Mucosa of rectum (tissue), 2 donors: ENCODE data around the gene STAG1.
"Not testable (repeated sequence)": the region's sequence is repeated elsewhere in the genome, so short reads cannot be mapped to it uniquely, and the experiment has no call there.

Experiments used
- H3K27ac ChIP-seq, 2 donors: one replicate each; pipeline ENCODE4 v1.7.0; 2013; ENCODE audit warnings: inconsistent platforms in 2 of 2, low read depth in 2 of 2, low read length in 2 of 2
- H3K27me3 ChIP-seq, 2 donors: one replicate each; pipeline ENCODE4 v1.7.0; 2013; ENCODE audit warnings: low read length in 2 of 2; ENCODE audit not compliant: control insufficient read depth in 2 of 2, insufficient read depth in 2 of 2
- H3K36me3 ChIP-seq, 2 donors: one replicate each; pipeline ENCODE4 v1.7.0; 2013; ENCODE audit warnings: low read length in 2 of 2; ENCODE audit not compliant: control insufficient read depth in 2 of 2, insufficient read depth in 2 of 2
- H3K4me1 ChIP-seq, 2 donors: one replicate each; pipeline ENCODE4 v1.7.0; 2013; ENCODE audit warnings: low read length in 2 of 2, mild to moderate bottlenecking in 1 of 2; ENCODE audit not compliant: control insufficient read depth in 2 of 2, insufficient read depth in 2 of 2
- H3K4me3 ChIP-seq, 2 donors: one replicate each; pipeline ENCODE4 v1.7.0; 2013; ENCODE audit warnings: low read length in 2 of 2
- H3K9ac ChIP-seq, 2 donors: one replicate each; pipeline ENCODE4 v1.7.0; 2013; ENCODE audit warnings: low read length in 2 of 2, low read depth in 1 of 2, mild to moderate bottlenecking in 1 of 2
- H3K9me3 ChIP-seq, 2 donors: one replicate each; pipeline ENCODE4 v1.7.0; 2013; ENCODE audit warnings: low read length in 2 of 2; ENCODE audit not compliant: control insufficient read depth in 2 of 2
- donor health status: healthy.
- donor health status: Normal muscosa, but diverticular disease.

The STAG1 gene

DNA sequence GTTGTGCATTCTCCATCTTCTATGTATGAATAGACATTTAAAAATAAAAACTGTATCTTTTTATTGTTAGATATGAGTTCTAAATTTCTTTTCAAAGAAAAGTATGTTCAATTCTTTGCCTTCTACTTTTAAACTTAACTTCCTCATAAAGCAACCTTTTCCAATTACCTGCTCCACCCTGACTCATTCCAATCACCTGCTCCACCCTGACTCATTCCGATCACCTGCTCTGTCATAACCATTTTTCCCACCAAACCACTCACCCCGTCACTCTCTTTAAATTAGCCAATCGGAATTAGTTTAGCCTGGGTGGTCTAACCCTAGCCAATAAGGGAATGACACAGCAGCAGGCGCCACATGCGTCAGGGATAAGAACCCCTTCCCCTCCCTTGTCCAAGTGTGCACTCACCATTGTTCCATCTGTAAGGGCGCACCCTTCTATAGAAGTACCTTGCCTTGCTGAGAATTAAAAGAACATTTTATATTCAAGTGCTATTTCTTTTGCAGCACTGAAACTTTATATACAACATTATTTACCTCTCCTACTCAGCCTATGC lies 134.1 kb downstream of the STAG1 start:
- not testable (repeated sequence) for H3K36me3 ChIP-seq, H3K9ac ChIP-seq, H3K27me3 ChIP-seq, H3K9me3 ChIP-seq, H3K4me3 ChIP-seq
- Histone ChIP-seq H3K4me1 (peaks cover 3 to 10% of the 10 kb centered on the region in 2 donors), H3K27ac (peak overlapping the region; percentile 43 to 72)

DNA sequence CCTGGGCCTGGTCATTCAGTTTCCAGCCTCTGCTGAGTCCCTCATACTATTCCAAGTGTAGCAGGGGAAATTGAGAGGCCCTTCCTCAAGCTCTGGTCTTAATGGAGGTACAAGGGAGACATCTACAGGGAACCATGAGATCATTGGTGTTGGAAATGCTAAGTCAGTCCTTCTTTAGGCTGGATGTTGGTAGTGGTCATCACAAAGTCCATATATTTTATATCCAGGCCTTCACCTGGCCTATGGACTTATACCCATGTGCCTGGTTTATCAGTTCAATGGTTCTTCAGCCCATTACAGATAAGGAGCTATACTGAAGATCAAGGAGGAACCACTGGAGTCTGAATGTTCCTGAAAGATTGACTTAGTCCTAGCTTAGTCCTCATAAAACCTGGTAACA lies 135.0 kb downstream of the STAG1 start:
- no peaks in the 10 kb centered on the region for H3K9me3 ChIP-seq
- no peak overlapping the region for H3K9ac ChIP-seq
- H3K27me3 ChIP-seq, result no peaks in the 10 kb centered on the region
- peak overlapping the region; percentile 10 to 67 for H3K27ac ChIP-seq
- H3K4me1 ChIP-seq, result peaks cover 3 to 10% of the 10 kb centered on the region in 2 donors
- H3K36me3 ChIP-seq, result no peaks in the 10 kb centered on the region
- H3K4me3 ChIP-seq, result no peak overlapping the region

DNA sequence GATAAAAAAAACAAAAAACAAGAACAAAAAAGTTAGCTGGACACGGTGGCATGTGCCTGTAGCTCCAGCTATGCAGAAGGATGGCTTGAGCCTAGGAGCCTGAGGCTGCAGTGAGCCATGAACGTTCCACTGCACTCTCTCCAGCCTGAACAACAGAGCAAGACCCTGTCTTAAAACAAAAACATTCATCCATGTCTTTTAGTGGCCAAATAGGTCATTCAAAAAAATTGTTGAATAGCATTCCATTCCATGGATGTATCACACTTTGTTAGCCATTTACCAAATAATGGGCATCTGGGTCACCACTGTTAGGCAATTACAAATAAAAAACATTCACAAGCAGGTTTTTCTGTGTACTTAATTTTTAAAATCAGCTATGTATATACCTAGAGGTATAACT lies 139.7 kb downstream of the STAG1 start:
- Histone ChIP-seq H3K9me3 (no peaks in the 10 kb centered on the region), H3K27ac (no peak overlapping the region), H3K9ac (no peak overlapping the region), H3K4me3 (no peak overlapping the region), H3K4me1 (peaks cover 0 to 9% of the 10 kb centered on the region in 2 donors), H3K36me3 (no peaks in the 10 kb centered on the region), H3K27me3 (no peaks in the 10 kb centered on the region)

DNA sequence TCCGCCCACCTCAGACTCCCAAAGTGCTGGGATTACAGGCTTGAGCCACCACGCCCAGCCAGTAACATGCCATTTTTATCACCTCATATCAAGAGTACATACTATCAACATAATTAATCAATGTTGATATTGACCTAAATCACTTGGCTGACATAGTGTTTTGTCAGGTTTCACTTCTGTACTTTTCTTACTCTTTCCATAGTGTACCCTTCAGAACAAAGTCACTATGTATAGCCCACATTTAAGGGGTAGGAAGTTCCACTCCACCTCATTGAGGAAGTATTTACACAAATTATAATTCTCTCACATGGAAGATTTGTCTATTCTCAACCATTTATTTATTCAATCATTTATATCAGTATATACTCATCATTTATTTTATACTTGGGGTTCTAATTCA lies 145.2 kb downstream of the STAG1 start:
- no peak overlapping the region for H3K9ac ChIP-seq

DNA sequence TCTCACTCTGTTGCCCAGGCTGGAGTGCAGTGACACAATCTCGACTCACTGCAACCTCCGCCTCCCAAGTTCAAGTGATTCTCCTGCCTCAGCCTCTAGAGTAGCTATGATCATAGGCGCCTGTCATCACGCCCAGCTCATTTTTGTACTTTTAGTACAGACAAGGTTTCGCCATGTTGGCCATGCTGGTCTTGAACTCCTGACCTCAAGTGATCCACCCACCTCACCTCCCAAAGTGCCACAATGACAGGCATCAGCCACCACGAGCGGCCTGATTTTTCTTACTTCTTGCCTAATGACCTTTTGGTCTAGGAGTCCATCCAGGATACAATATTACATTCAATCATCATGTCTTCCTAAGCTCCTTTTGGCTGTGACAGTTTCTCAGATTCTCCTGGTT lies 146.0 kb downstream of the STAG1 start:
- not testable (repeated sequence) for H3K4me3 ChIP-seq, H3K9me3 ChIP-seq, H3K9ac ChIP-seq, H3K27ac ChIP-seq, H3K4me1 ChIP-seq, H3K36me3 ChIP-seq, H3K27me3 ChIP-seq

More for the DNA sequence above, 145.2 kb downstream of the STAG1 start:
- Histone ChIP-seq H3K36me3 (no peaks in the 10 kb centered on the region), H3K27ac (no peak overlapping the region), H3K4me3 (no peak overlapping the region), H3K4me1 (no peaks in the 10 kb centered on the region), H3K27me3 (no peaks in the 10 kb centered on the region), H3K9me3 (no peaks in the 10 kb centered on the region)

DNA sequence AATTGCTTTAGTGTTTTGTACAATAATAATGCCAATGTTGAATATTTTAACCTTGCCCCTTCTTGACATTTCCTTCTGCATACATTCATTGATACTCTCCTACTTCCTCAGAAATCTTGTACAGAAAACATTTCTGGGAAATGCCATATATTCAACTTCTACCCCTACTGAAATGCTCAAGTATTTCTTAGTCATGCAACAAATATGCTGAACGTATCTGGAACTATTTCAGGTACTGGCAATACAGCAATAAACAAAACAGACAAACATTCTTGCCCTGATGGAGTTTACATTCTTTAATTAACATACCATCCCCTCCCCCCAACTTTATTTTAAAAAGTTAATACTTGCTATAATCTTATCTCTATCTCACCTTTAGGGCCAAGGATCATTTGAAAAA lies 147.2 kb downstream of the STAG1 start:
- Histone ChIP-seq H3K36me3 (peaks cover 0 to 5% of the 10 kb centered on the region in 2 donors), H3K4me3 (no peak overlapping the region), H3K9me3 (no peaks in the 10 kb centered on the region), H3K27ac (no peak overlapping the region), H3K4me1 (no peaks in the 10 kb centered on the region), H3K9ac (no peak overlapping the region), H3K27me3 (no peaks in the 10 kb centered on the region)

DNA sequence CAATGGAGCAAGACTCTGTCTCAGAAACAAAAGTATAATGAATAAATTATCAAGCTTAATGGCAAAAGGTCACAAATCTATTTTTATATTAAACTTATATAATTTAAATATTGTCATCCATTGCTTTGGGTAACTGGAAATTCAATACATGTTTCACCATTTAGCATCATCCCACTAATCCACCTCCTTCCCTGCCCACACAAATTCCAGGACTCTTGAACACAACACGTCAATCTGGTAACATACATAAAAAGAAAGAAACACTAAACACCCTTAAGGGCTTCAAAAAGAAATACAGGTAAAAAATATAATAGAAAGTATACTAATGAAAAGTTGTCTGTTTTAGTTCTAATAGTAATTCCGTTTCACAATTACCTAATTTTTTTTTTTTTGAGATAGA lies 149.4 kb downstream of the STAG1 start:
- H3K36me3 ChIP-seq, result peaks cover 0 to 5% of the 10 kb centered on the region in 2 donors
- no peaks in the 10 kb centered on the region for H3K27me3 ChIP-seq
- no peaks in the 10 kb centered on the region for H3K9me3 ChIP-seq
- H3K27ac ChIP-seq, result no peak overlapping the region
- no peak overlapping the region for H3K9ac ChIP-seq
- no peak overlapping the region for H3K4me3 ChIP-seq
- no peaks in the 10 kb centered on the region for H3K4me1 ChIP-seq

DNA sequence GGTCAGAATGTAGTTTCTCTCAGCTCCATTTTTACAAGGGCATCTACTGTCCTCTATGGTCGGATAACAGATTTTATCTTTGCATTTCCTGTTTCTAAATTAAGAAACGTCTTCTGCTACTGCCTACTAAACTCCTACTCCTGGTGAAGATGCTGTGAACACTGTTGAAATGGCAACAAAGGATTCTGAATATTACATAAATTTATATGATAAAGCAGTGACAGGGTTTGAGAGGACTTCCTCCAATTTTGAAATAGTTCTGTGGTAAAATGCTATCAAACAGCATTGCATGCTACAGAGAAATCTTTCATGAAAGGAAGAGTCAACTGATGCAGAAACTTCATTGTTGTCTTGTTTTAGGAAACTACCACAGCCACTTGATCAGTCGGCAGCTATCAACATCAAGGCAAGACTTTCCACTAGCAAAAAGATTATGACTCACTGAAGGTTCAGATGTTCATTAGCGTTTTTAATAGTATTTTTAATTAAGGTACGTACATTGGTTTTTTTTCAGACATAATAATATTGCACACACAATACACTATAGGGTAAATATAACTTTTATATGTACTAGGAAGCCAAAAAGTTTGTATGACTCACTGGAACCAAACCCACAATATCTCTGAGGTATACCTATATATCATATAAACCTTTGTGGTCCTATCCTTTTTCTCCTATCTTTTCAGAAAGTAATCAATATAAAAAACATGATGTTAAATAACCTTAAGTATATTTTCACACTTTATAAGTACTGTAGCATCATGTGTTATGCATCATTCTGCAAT lies 156.1 kb downstream of the STAG1 start:
- Histone ChIP-seq H3K4me1 (no peaks in the 10 kb centered on the region), H3K9me3 (no peaks in the 10 kb centered on the region), H3K4me3 (no peak overlapping the region), H3K27me3 (no peaks in the 10 kb centered on the region), H3K36me3 (no peaks in the 10 kb centered on the region), H3K9ac (no peak overlapping the region), H3K27ac (no peak overlapping the region)

DNA sequence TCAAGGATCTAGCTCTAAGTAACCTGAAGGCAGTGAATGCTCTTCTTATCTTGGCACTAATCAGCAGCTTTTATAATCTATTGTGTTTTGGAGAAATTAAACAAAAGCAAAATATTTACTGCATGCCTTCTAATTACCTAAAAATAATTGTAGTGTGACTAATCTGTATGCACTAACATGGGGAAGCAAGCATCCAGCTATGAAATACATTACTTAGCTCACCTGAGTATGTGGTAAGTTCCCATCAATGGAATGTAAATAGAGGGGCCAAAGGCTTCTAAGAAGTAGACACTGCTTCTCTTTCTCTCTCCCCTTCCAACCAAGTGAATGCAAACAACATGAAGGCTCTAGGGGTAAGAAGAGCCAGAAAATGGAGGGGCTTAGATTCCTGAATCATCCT lies 165.6 kb downstream of the STAG1 start:
- Histone ChIP-seq H3K9ac (no peak overlapping the region), H3K36me3 (peaks cover 0 to 2% of the 10 kb centered on the region in 2 donors), H3K27me3 (no peaks in the 10 kb centered on the region), H3K9me3 (no peaks in the 10 kb centered on the region), H3K27ac (no peak overlapping the region), H3K4me1 (no peaks in the 10 kb centered on the region), H3K4me3 (no peak overlapping the region)

DNA sequence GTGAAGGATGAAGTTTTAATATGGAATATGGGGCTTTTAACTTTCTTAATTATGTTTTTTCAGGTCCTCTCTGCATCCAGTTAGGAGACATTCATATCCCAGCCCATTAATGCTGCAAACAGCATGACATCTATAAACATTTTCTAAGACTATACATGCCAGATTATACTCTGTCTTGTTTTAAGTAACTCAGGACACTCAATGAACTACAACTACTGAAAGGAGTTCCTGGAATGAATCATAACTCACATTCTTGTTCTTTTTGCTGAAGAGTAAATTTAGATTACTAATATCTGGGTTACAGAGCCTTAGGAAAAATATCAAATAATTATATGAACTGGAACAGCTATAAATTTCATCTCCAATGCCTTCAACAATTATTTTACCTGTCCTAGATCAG lies 167.4 kb downstream of the STAG1 start:
- Histone ChIP-seq H3K9ac (no peak overlapping the region), H3K9me3 (no peaks in the 10 kb centered on the region), H3K4me1 (no peaks in the 10 kb centered on the region), H3K4me3 (no peak overlapping the region), H3K36me3 (peaks cover 0 to 2% of the 10 kb centered on the region in 2 donors), H3K27me3 (no peaks in the 10 kb centered on the region), H3K27ac (no peak overlapping the region)
